Activated gamma-delta T cell (primary cell): ENCODE measurements around the gene TCF7L2.

ENCODE experiments used
- DNase-seq: peaks from one replicate; lab custom pipeline; 2025; lab: John Stamatoyannopoulos, UW
- total RNA-seq, 2 donors: gene quantifications; one replicate each; lab custom pipeline; 2026; lab: John Stamatoyannopoulos, UW

TCF7L2 gene
- total RNA-seq = 0.77 to 1.4 reads per million in 2 donors

DNA sequence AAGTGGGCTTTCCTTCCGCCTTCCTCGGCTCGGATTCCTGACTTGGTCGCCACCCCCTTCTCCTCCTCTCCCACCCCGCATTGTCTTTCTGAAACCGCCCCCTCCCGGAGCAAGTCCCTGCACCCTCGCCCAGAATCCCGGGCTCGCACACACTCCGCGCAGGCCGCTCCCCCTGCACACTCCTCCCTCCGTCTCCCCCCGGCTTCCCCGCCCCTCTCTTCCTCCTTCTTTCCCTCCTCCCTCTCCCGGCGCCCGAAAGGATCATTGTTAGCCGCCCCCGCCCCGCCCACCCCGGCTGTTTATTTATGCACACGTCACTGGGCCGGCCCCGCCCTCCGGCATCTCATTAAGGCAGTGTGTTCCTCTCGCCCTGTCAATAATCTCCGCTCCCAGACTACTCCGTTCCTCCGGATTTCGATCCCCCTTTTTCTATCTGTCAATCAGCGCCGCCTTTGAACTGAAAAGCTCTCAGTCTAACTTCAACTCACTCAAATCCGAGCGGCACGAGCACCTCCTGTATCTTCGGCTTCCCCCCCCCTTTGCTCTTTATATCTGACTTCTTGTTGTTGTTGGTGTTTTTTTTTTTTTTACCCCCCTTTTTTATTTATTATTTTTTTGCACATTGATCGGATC is at the start of gene TCF7L2:
Gene TCF7L2, plus strand, starts transcription at position 373 of the 633 bp plus-strand sequence. CDS start 510 bp downstream, outside the sequence.
- peak; percentile 54 for DNase-seq

DNA sequence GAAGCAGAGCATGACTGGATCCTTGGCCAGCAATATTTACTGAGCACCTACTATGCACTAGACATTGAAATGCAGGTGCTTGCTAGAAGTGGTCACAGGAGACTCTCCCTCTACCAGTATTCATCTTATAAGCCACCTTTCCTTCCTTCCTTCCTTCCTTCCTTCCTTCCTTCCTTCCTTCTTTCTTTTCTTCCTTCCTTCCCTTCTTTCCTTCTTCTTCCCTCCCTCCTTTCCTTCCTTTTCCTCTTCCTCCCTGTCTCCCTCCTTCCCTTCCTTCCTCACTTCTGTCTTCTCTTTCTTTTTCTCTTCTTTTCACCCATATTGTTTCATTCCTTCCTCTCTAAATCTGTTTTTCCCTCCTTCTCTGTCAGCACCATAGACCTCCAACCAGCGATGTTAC is 47.3 kb upstream of the TCF7L2 start:
- DNase-seq = no peak

DNA sequence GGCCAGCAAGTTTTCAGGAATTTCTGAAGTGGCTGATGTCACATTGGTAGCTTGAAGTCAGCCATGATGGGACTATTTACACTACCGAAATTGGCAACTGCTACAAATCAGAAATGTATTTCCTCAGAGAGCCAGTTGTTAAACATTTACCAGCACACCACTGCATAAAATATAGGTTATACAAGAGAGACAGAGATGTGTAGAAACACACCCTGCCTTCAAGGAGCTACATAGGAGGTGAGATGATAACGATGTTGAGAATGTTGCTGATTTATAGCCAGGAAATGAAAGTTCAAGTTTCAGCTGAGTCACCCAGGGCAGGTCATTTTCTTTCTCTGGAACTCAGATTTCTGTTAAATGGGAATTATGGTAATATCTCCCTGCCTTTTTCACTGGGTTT is 46.0 kb upstream of the TCF7L2 start:
- DNase-seq = no peak

DNA sequence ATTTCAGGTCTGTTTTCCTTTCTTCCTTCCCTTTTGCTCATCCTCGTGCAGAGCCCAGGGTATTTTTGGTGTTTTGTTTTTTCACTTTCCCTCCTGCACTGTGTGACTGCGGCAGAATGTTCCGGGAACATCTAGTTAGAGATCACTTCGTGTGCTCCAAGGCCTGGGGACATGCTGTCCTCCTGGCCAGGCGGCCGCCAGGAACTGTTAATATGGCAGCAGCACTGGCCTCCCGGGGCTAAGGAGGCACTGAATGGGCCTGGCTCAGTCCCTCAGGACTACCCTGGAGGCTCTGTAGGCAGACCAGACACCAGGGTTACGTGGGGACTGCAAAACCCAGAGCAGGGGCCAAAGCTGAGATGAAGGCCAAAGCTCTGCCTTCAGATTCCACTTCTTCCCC is 43.1 kb upstream of the TCF7L2 start:
- DNase-seq = no peak

DNA sequence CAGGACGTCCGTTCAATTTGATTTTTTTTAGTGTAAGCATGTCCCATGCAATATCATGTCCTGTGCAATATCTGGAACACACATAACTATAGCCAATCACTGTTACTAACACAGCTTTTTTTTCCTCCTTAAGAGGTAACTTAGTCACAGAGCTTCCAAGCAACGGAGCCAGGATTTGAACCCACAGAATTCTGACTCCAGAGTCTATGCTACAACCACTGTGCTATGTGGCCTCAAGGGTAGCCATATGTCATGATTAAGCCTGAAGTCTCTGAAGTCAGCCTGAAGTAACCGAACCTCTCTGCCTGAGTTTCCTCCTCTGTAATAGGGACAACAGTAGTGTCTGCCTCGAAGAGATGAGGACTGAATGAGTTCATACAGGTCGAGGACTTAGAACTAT is 42.2 kb upstream of the TCF7L2 start:
- no peak for DNase-seq

DNA sequence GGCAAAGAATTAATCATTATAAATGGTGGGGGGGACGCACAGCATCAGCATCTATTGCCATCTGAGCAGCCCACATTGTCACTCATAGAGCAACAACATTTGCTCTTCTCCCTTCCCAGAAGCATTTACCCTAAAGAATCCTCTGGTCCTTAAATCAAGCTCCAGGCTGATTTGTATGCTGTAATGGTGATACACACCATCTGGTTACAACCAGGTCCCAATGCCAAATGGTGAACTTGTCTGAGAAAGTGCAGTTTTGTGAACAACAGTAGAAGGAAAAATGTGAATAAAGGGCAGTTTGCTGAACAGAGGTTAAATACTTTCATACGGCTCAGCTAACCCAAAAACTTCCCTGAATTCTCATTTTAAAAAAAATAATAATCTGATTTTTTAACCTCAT is 38.8 kb upstream of the TCF7L2 start:
- DNase-seq = no peak

DNA sequence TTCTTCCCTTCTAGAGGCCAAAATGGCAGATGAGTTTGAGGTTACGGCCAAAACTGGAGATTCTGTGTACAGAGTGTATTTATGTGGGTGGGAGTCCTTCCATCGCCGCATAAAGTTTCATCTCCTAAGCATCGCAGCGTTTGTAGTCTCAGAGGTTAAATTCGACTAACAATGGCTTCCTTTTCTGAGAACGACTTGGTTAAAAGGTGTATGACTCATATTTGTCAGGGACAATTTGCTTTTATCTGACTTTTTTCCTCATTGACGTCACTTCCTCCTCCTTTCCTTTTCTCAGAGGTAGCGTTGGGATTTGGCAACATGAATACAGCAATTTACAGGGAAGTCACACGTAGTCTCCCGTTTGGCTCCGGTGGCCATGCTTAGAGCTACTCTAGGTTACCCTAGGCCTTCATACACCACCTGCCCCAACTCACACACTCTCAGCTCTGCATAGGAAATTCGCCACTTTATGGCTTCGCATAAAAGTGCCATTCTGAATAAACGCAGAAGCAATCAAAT is 37.6 kb upstream of the TCF7L2 start:
- DNase-seq = no peak

DNA sequence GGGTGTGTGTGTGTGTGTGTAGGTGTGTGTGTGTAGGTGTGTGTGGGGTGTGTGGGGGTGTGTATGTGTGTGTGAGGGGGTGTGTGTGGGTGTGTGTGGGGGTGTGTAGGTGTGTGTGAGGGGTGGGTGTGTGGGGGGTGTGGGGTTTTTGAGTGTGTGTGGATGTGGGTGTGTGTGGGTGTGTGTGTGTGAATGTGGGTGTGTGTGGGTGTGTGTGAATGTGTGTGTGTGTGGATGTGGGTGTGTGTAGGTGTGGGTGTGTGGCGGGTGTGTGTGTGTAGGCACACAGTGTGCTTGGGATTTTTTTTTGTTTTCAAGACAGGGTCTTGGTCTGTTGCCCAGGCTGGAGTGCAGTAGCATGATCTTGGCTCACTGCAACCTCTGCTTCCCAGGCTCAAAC is 36.8 kb upstream of the TCF7L2 start:
- no peak for DNase-seq

DNA sequence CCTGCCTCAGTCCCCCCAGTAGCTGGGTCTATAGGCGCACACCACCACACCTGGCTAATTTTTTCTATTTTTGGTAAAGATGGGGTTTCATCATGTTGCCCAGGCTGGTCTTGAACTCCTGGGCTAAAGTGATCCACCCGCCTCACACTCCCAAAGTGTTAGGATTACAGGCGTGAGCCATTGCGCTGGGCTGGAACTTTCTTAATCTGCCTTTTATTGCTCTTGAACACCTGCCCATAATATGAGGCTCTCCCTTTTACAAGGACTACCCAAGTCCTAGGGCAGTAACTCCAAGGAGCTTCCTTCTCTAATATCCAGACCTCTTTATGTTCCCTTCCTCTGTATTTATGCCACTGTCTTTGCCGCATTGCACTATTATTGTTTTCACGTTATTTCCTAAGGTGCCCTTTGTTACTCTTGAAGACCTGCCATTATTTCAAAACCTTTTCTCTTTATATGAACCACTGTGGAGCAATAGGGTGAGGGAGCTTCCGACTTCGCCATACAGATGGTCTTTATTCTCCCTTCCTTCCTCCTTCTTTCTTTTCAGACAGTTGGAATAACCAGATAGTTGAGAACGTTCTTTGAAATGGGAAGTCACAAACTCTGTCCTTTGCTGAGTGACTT is 36.3 kb upstream of the TCF7L2 start:
- DNase-seq = no peak

DNA sequence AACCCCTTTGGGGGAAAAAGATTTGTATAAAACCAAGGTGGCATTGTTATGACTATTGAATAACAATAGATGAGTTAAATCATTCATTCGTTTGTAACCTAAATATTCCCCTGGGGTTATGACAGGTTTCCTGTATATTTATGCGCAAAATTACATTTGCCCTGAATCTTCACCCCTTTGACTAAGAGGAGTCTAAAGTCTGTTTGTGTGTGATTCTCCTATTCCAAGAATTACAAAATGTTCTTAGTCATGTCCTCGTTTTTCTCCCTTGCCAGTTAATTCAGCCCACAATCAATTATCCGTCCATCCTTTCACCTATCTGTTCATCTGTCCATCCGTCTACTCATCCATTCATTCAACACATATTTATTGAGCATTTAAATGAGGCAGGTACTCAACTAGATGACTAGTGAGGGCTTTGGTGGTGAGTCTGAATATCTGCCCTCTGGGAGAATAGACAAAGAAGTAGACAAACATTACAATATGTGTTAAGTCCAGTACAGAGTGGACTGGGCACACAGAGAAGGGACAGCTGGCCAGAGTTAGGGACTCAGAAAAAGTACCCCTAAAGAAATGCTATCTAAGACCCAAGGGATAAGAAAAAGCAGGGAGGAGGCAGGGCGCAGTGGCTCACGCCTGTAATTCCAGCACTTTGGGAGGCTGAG is 35.6 kb upstream of the TCF7L2 start:
- no peak for DNase-seq

DNA sequence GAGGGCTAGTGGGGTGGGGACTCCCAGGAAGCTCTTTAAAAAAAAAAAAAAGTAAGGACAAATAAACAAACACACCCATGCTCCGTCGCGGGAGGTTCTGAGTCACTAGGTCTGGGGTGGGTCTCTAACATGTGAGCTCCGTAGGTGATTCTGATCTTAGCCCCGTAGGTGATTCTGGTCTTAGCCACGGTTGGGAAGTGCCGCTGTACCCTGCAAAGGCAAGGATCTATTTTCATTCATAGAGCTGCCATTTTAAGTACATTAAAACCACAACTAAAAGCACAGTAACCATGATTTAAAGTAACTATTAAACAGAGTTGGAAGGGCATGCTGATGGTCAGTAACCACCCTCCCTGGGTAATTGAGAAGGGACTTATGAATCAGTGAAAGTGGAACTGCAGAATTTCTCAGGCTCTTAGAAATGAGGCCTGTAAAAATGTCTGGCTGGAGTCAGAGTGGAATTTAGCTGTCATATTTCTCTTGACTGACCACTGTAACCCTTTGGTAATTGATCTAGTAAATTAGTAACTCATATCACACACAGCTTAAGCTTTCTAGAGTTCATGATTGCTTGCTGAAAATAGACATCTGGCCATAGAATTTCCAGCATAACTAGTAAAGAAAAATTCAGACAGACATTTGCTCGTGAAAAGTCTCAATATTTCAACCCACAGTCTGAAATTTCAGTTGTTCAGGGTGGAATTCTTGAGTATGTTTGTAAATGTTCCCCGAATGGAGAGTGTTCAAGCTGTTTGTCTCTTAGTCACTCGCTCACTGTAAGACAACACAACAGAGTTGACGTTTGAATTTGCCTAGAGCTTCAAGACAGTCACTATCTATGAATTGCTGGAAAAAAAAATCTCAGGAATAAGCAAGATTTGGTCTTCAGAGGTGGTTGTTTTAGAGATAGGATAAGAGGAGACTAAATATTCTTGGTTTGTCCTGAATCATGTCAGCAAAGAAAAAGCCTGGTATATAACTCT is 34.2 kb upstream of the TCF7L2 start:
- no peak for DNase-seq

DNA sequence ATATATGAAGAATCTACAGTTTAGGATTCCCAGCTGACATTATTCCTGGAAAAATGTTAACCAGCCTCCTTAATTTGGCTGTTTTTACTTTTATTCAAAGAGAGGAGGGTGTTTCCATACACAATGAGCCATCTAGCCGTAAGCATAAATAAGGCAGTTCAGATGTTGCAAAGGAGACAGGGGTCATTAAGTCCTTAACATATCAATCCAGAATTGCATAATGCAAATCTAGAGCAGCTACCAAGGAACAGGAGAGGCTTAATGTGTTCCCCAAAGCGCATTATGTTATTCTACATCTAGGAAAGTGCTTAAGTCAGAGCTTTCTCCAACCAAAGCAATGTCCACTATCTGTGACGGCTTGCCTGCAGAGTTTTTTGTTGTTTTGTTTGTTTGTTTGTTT is 32.4 kb upstream of the TCF7L2 start:
- DNase-seq = no peak

DNA sequence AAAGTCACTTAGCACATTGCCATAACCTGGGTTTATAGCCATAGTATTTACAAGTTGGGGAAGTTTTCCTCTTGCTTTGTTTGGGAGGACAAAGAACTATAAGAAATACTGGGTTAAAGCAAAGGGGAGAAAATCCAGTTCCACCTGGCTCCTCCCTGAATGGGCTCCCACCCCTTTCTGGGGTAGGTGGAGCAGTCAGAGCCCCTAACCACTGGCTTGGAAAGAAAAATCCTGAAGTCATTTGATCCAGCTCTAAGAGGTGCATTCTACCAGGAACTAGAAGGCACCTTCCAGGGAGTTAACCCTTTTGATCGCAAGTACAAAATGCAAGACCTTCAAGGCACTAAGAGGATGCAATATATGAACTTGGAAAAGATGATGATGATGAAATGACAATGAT is 31.3 kb upstream of the TCF7L2 start:
- DNase-seq = no peak

DNA sequence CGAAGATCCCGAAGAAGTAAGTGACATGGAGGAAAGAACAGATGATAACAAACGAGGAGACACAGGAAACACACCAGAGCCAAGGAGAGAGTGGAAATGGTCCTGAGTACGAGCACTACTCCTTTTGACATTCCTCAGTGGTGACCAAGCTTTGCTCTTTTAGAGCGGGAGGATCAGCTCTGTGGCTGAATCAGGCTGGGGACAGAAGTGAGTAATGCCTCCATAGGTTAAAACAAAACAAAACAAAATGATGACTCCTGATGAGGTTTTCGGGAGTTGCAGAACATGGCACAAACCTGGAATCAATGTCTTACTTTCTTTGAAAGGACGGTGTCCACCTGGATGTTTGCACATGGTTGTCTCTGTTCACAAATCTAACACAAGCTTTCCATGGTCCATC is 30.3 kb upstream of the TCF7L2 start:
- DNase-seq = no peak

DNA sequence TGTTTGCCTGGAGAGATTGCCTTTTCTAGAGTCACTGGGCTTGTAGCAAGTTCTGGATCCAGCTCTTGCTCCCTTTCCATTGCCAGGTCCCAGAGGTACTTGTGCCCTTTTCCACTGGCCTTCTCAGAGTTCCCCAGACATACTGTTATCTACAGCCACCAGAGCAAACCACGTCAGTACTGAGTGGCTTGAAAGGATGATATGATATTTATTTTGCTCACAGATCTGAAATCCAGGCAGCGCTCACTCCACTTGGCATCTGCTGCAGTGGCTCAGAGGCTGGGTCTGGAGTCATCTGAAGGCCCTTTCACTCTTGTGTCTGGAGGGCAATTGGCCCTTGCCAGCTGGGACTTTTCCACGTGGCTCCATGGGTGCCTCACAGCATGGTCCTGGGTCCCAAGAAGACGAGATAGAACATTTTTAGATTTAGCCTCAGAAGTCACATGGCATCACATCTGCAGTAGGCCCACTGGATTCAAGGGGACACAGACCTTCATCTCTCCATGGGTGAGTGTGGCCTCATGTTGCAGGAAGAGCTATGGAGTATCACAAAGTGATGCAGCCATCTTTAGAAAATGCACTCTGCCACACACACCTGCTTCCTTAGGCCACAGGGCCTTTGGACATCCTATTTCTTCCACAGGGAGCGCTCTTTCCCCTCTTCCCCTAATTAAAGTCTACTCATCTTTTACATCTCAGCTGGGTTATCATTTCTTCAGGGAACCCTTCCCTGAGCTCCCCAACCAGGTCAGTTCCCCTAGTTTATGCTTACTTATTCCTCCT is 22.9 kb upstream of the TCF7L2 start:
- no peak for DNase-seq

DNA sequence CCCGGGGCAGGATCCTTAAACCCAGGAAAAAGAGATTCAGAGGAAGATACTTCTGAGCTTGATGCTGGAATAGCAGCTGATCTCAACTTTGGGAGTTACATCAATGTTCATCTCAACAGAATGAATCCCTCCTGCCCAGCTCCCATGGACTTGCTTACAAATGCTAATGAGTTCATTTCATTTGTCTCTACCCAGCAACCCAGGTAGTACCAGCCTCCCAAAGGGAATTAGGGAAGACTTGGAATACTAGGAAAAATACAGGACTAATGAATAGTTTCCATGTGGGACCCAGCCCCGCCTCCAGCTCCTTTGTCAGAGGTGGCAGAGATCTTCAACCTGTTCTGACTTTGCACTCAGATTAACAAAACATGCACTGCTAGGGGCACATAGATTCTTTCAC is 22.1 kb upstream of the TCF7L2 start:
- DNase-seq = no peak

DNA sequence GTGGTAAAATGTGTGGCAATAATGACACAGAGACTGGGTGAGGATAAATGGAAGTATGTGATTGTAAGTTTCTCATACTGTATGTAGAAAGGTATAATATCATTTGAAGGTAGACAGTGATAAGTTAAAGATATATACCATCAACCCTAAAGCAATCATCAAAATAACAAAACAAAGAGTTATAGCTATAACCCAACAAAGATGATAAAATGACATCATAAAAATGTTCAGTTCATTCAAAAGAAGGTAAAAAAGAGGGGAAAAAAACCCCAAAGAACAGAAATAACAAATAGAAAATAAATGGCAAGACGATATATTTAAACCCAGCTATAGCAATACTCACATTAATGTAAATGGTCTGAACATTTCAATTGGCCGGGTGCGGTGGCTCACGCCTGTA is 17.4 kb upstream of the TCF7L2 start:
- no peak for DNase-seq

DNA sequence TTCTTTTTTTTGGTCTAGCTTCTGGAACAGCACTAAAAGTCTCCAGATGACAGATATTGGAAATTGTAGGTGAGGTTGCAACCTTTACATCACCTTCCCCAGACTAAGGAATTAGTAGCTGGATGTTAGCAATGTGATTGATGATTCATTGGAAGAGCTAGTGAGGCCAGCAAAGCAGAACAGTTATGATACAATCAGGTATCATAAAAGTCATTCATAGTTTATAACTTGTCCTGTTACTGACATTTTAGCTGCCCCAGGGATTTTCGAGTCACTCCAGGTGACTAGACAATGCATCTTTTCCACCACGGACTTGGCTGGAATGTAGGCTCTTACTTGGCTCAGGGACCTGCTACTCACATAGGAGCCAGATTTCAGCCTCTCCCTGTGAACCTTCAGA is 15.9 kb upstream of the TCF7L2 start:
- no peak for DNase-seq

DNA sequence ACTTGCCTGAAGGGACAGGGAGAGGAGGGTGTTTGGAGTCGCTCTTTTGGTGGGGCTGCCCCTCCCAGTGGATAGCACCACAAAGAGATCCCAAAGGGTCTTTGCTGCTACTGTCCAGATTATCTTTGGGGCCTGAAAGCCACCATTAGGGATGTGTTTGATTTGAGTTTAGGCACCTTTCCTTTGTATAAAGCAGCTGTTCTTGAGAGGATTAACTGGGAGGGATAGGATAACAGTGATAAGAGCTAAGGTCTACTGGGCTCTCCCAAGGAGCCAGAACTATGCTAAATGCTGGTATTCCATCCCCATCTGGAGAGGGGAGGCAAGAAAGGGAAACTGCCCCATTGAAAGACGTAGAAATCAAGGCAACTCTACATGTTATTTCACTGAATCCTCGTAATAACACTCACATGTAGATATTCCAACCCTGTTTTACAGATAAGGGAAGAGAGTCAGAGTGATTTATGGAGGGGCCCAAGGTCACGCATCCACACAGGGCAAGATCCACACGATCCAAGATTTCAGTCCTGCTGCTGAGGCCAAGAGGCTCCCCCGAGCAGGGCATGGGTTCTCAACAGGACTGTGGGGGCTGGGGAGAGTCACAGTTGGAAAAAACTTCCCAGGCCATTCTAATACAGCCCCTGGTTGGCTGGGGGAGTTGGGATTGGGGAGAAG is 11.1 kb upstream of the TCF7L2 start:
- no peak for DNase-seq

DNA sequence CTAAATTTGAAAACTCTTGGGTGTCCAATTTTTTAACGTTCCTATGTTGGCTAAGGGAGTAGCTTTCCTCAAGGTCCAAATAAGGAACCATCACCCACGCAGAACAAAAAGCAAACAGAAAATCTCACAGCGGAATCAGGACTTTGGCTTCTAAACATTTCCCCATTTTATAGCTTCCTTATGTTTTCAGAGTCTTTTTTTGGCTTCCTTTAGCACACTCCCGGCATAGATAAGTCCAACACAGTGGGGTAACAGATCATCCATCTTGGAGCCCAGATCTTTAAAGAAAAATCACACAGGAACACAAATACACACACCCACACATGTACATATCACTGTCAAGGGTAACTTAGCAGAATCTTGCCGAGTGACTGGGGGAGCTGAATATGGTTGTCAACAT is 4.2 kb upstream of the TCF7L2 start:
- no peak for DNase-seq

DNA sequence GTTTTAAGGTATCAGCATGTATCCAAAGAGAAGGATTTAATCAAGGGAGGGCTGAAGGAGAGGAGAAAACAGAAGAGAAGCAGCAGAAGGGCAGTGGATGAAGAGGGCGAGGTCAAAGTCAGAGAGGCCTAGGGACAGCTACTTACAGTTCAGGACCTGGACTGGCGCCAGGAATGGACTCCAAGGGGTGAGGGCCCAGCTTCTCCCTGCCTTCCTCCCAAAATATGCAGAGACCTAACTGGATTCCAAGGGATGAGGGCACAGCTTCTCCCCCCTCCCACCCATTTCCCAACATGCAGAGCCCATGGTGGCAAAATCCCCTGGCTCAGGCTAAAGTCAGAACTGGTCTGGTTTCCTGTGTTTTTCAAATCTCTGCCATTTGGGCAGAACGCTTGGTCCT is 3.4 kb upstream of the TCF7L2 start:
- DNase-seq = no peak
